Gastrocnemius medialis (tissue), 4 donors: ENCODE results near the gene TEX35.

Experiments used
- POLR2A ChIP-seq, 2 donors: fragments of 450-650 bp; IDR thresholded peaks; one replicate each; pipeline ENCODE4 v1.6.1; 2017; ENCODE audit warnings: antibody characterized with exemption in 2 of 2, mild to moderate bottlenecking in 2 of 2, moderate library complexity in 2 of 2
- TF ChIP-seq, protein P1 (sequence below), 5 experiments: fragments of 450-650 bp in 3 of 5; fragments of 200-600 bp in 2 of 5; sonication (generic) in 2 of 5; IDR thresholded peaks in 4 of 5; conservative IDR thresholded peaks in 1 of 5; 1 replicate in 4 of 5; 2 replicates in 1 of 5; pipeline ENCODE4 v1.5.1; 2016 to 2019; ENCODE audit warnings: antibody characterized with exemption in 5 of 5, mild to moderate bottlenecking in 3 of 5, moderate library complexity in 3 of 5

DNA sequence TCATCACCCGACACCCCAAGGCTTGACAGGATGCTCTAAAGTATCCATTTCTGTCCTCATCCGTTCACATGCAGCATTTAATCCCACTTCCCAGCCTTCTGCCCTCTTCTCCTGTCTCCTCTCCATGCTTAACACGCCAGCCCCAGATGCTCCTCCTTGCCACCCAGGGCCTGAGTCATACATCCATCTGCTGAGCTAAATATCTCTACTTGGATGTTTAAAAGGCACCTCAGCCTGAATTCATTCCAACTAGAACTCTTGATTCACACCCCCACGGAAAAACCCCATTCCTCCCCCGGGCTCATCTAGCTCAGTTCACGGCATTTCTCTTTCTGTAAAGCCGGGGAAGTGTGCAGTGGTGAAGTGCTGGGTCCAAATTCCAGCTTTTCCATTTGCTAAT is 27.7 kb downstream of the TEX35 start:
- TF ChIP-seq, protein P1, sequence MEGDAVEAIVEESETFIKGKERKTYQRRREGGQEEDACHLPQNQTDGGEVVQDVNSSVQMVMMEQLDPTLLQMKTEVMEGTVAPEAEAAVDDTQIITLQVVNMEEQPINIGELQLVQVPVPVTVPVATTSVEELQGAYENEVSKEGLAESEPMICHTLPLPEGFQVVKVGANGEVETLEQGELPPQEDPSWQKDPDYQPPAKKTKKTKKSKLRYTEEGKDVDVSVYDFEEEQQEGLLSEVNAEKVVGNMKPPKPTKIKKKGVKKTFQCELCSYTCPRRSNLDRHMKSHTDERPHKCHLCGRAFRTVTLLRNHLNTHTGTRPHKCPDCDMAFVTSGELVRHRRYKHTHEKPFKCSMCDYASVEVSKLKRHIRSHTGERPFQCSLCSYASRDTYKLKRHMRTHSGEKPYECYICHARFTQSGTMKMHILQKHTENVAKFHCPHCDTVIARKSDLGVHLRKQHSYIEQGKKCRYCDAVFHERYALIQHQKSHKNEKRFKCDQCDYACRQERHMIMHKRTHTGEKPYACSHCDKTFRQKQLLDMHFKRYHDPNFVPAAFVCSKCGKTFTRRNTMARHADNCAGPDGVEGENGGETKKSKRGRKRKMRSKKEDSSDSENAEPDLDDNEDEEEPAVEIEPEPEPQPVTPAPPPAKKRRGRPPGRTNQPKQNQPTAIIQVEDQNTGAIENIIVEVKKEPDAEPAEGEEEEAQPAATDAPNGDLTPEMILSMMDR (IDR thresholded peaks at IDR 0.05 in 4 of 5, conservative IDR thresholded peaks at IDR 0.05 in 1 of 5) = no peak
- TF ChIP-seq POLR2A (IDR thresholded peaks at IDR 0.05) = no peak
